Kidney epithelial cell (primary cell): ENCODE measurements around the gene CUEDC2. TPM values are rescaled to one million over a fixed set of nuclear protein-coding genes. Genes with fewer than 3 reads are reported as not detected.
A peak's percentile ranks its signal among the peaks of the same experiment; 100 is the strongest.

Source experiments
- DNase-seq: peaks from one replicate; pipeline ENCODE4 v3.0.0-alpha.2; 2010; ENCODE audit warnings: low read depth
- H3K27me3 ChIP-seq: 2 replicates; pipeline ENCODE4 v1.6.0; 2011; ENCODE audit warnings: low read length; ENCODE audit not compliant: control insufficient read depth, insufficient read depth
- H3K36me3 ChIP-seq: 2 replicates; pipeline ENCODE4 v1.5.1; 2011; ENCODE audit warnings: low read length; ENCODE audit not compliant: control insufficient read depth, insufficient read depth
- H3K4me3 ChIP-seq: 2 replicates; pipeline ENCODE4 v1.5.1; 2011; ENCODE audit warnings: low read depth, mild to moderate bottlenecking, control low read depth, low read length
- CTCF ChIP-seq: IDR thresholded peaks from 2 replicates; pipeline ENCODE4 v1.5.1; 2011; ENCODE audit warnings: mild to moderate bottlenecking, moderate library complexity, low read length, control low read depth, inconsistent platforms; ENCODE audit not compliant: insufficient read depth, poor library complexity, severe bottlenecking
- total RNA-seq: library from RNA; depleted of rRNA; stranded (reverse); fragments of >200 nt; gene quantifications from 2 replicates; pipeline ENCODE4 v1.2.3, GENCODE V29; 2015

Gene CUEDC2
- total RNA-seq, 1 donor from 2014 or later, result 93.9 TPM

- no peak for TF ChIP-seq CTCF
- Histone ChIP-seq H3K4me3 (no peak overlapping the region), H3K27me3 (no peaks in the 10 kb centered on the region), H3K36me3 (peaks cover 1% of the 10 kb centered on the region)
- DNase-seq, result no peak
These were observed 34.9 kb downstream of the CUEDC2 start for GRCh38 chr10:102397222-102398171.

GRCh38 chr10:102396730-102397151 lies 35.6 kb downstream of the CUEDC2 start:
- Histone ChIP-seq H3K4me3 (no peak overlapping the region), H3K27me3 (no peaks in the 10 kb centered on the region), H3K36me3 (peaks cover 1% of the 10 kb centered on the region)
- TF ChIP-seq CTCF, result no peak
- DNase-seq, result no peak

GRCh38 chr10:102396317-102396650 lies 36.1 kb downstream of the CUEDC2 start:
- no peaks in the 10 kb centered on the region for H3K27me3 ChIP-seq
- no peak for TF ChIP-seq CTCF
- no peak for DNase-seq
- peaks cover 1% of the 10 kb centered on the region for H3K36me3 ChIP-seq
- H3K4me3 ChIP-seq, result peak overlapping the region; percentile 57

- Histone ChIP-seq H3K36me3 (peaks cover 1% of the 10 kb centered on the region), H3K27me3 (no peaks in the 10 kb centered on the region), H3K4me3 (peak within 1 kb of the TSS; percentile 57)
- DNase-seq, result no peak
- TF ChIP-seq CTCF, result no peak
These were observed 36.7 kb downstream of the CUEDC2 start, which contains the start of gene NFKB2 for GRCh38 chr10:102395400-102396316. TSS of gene NFKB2 (plus strand) at chr10:102395705. CDS start at chr10:102395960, 255 bp downstream.

- H3K27me3 ChIP-seq, result no peaks in the 10 kb centered on the region
- no peak for DNase-seq
These were observed 37.5 kb downstream of the CUEDC2 start for GRCh38 chr10:102394801-102395399.

More at GRCh38 chr10:102394801-102395399, 37.5 kb downstream of the CUEDC2 start:
- no peak for TF ChIP-seq CTCF
- peaks cover 1% of the 10 kb centered on the region for H3K36me3 ChIP-seq
- H3K4me3 ChIP-seq, result peak overlapping the region; percentile 57
